HG02763 (cell line): ENCODE measurements around the gene SCG5.

Experiments
- ATAC-seq: cut with Tn5 transposase; IDR thresholded peaks from one replicate; pipeline ENCODE4 v1.9.1; 2021; ENCODE audit warnings: mild to moderate bottlenecking, moderate library complexity; ENCODE audit not compliant: unreplicated experiment

SCG5 gene

DNA sequence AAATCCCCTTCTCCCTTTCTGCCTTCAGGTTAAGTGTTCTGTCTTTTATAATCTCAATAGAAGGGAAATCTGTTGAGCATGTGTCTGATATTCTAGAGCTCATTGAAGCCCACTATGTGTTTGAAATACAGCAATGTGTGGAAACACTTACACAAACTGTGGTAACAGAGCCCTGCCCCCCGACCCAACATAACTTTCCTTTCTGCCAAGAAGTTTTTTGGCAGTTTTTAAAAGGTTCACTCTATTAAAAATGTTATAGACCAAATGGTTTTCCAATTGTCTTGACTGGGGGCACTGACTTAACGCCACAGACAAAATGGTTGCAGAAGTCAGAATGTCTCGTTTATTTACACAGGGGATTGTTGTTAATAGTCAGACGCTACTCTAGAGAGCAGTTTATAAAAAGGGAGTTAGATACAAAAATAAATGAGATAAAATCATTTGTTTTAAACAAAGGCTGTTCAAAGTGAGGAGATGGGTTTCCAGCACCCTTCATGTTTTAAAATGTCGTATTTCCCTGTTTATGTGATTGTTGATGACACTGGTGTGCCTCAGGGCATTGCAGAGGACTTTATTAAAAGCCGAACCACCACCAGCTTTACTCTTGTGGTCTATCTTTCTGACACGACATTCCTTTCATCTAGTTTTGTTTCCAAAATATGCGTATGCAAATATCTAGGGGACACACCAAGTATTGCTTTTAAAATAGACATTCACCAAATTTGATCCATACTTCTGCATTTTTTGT is 49.6 kb downstream of the SCG5 start:
- no peak for ATAC-seq

DNA sequence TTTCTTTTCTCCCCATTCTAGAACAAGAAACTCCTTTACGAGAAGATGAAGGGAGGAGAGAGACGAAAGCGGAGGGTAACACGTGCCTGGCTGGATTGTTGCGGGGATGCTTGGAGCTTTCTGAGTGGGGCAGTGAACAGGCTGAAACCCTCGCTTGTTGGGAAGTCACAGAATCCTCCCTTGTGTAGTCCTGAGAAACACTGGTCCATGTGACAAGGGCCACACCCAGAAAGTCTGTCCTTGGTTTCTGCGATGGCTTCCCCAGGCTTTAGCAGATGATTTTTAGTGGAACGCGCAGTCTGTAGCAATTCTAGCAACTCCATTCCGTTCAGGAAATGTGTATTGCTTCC is 50.2 kb downstream of the SCG5 start:
- no peak for ATAC-seq

DNA sequence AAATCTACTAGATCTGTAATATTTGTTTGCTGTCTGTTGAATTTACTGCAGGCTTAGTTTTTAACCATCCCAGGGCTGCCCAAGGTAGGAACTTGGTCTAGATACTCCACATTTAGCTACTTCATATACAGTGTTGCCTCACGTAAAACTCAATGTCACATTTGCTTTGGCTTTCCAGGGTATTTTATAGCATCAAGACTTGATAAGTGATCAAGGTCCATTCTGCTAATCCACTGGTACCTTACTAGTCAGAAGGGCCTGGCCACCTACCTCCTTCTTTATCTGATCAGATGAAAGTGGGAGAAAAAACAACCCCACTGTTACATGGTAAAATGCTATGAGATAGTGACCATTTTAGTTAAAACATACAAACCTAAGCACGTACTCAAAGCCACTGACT is 50.8 kb downstream of the SCG5 start:
- no peak for ATAC-seq

DNA sequence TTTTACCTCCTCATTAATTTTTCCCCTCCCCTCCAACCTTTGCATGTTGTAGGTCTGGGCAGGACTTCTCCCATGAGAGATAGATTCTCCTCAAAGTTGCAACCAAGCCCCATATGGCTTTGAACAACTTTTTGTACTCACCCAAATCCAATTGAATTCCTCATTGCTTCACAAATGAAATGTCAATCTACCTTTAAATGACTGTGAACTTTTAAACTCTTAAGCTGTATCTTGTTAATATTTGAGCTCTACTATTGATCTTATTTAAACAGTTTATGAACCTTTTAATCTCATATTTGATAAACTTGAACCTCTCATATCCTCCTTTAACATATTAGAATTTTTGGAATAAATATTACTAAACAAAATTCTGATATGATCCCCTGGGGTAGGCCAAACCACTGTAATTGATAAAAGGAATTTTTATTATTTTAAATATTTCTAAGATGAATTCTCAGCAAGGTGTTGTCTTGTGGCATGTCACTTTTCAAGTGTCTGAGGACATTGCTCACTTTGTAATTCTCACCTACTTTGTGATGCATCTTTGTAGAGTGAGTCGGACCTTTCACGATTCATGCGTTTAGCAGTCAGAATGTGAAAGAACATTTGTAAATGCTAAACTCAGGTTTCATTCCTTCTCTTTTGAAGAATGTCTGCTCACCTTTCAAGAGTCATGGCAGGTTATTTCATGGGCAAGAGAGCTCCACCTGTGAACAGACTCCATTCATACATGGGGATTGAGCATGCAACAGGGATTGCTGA is 52.9 kb downstream of the SCG5 start:
- no peak for ATAC-seq

DNA sequence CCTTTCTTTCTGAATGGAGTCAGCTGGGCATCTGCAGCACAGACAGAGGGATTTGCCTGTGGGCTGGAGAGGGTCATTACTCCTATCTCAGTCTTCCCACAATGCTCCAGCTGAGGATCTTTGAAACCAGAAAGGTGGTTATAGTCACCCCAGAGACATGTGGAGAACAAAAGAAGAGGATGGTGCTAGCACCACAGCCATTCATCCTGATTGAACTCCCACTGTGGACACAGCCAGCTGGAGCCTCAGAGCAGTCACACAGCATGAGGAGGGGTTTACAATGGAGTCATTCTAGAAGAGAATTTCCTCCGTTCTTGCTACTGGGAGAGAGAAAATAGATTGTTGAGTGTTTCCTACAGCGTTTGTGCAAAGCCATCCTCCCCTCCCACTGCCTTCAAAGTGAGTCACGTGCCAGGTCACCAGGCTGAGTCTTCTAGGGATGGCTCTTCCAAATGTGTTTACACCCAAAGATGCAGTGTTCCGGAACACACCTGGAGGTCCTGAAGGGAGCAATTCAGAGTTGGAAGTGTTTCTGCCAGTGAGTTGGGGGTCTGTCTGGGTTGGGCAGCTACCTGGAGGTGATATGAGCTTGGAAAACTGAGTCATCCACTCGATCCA is 57.4 kb downstream of the SCG5 start:
- ATAC-seq, result no peak

DNA sequence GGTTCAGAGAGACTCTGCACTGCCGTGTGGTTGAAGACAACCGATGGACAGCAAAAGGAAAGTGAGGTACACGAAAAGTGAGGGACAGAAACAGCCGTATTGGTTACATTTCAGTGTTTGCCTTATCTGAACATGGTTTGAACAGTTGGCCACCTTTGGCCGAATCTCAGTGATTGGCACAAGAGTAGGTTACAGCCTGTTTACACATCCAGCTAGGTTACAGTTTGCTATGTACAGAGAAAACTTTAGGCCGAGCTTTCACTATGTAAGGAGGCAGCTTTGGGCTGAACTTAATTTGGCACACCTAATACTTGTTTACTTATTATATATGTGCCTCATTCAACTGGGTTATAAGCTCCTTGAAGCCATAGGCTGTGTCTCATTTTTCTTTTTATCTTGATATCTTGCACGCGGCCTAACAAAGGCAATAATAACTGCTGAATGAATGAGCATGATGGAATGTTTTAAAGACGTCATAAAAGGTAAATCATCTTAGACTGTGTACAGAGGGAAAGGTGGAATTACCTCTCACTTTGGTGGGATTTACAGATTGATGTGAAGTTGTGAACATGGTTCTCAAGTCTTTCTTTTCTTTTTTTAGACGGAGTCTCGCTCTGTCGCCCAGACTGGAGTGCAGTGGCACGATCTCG is 59.1 kb downstream of the SCG5 start:
- ATAC-seq, result no peak

DNA sequence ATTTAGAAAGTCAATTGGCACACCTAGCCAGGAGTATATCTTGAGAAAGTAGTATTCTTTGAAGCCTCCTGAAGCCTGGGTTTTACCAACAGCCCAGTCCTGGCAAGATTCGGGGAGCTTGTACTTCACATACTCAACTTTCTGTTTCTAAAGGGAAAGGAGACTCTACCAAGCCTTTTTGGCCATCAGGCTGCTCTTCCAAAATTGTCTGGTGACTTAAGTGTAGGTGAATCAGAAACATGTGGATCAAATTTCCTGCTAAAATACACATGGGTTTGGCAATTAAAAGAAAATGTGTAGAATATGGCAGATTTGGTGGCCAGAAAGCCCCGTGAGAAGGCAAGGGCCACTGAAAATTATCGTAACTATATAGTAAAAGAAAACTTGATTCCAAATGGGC is 60.4 kb downstream of the SCG5 start:
- no peak for ATAC-seq

DNA sequence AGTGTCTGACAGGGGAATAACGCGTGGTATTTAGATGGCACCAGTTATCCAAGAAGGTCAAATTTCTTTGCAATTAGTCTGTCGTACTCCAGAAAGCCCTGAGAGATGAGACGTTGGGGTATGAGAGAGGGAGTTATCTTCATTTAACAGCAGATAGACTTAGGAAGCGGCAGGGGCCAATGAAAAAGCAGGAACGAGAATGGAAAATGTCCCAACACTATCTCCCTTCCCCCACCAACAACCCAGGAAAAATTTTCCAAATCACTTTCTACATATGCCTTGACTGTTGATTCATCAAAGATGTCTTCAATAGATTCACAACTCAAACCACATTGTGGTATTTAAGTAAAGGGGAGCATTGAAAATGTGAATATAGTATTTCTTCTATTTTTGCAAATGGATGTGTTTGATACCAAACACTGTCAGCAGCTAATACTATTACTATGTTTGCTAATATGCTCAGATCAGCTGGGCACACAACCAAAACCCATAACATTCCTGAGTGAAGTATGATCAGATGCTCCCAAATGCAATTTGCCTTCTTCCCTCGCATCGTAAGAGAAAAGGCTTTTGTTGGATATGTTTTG is 63.0 kb downstream of the SCG5 start:
- no peak for ATAC-seq

DNA sequence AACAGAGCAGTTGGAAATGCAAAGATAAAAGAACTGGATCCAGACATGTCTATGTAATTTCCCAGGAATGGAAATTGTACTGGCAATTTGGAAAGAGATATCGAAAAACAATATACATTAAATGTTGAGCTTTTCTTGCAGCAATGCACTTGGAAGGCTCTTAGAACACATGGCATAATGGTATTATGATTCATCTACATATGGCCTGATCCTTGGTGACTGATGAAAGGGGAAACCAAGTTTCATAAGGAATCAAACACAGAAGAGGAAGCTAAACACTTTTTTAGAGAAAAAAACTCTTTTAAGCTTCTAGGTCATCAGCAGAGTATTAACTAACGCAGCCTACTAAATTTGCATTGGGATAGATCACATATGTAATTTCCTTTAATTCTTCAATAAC is 63.9 kb downstream of the SCG5 start:
- no peak for ATAC-seq

DNA sequence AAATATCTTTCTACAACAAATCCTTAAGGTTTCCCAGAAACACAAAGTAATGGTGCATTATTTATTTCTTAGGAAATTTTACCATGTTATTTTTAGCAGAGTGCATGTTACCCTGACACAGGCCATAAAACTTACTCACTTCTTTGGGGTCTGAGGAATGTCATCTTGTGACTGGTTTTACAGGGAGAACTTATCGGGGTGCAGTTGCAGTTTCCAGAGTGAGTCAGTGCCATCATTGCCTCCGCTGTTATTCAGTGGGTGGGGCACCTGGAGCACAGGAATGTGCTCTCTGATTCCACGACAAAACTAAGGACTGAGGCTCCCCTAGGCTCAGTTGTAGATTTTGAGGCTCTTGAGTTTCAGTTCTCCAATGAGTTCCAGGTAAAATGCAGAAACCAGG is 65.2 kb downstream of the SCG5 start:
- no peak for ATAC-seq

DNA sequence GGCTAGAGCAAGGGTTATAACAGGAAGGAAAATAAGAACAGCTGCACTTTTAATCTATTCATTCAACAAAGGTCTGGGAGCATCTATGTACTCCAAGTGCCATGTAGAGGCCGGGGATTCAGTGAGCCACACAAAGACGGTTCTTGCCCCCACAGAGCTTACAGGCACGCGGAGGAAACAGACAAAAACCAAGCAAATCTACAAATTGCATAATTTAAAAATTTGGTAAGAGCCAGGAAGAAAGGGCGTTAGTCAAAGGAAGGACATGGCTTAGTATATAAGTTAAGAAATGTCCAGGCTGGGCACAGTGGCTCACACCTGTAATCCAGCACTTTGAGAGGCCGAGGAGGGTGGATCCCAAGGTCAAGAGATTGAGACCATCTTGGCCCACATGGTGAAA is 65.9 kb downstream of the SCG5 start:
- no peak for ATAC-seq

DNA sequence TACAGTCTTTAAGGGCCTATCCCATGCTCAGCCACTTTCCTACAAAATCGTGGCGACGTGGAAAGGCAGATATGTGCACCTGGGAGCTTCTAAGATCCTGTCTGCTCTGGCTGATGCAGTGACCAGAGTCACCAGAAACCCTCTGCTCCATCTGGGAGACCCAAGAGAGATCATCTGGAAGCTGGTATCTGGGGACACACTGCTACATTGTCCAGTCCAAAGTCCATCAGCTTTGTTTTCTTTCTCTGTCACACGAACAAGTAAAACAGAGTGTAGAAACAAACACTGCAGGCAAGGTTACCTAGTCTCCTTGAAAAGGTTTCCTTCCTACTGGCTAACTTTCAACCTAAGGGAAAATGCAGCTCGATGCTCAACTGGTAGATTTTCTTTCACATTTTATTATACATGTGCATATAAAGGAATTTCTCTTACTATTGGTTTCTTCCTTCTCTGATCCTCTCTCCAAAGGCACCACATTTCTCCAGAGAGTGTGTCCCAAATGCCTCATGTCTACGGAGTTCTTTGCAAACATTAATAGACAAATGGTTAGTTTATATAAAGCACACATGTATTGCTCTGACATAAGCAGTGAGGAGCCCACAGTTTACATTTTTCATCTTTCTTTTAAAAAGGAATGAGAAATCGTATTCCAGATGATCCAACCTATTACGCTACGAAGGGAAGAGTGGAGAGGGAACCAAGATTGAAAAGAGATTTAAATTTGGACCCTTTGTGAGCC is 68.0 kb downstream of the SCG5 start:
- ATAC-seq, result no peak

DNA sequence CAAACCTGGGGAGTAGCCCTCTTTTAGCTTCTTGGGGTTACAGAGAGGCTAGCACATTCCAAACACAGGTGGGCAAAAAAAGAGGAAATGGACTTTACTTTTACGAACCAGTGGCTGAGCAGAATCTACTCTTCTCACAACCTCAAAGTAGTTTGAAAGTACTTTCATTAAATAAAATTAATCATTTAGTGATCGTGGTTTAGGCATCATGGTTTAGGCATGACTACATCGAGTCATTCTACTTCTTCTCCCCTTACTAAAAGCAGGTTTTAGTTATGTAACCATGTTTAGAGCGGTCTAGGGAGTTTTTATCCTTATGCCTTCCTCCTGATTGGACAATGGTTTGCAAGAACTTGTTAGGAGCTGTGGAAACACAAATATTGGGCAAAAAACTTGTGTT is 73.8 kb downstream of the SCG5 start:
- ATAC-seq, result no peak

DNA sequence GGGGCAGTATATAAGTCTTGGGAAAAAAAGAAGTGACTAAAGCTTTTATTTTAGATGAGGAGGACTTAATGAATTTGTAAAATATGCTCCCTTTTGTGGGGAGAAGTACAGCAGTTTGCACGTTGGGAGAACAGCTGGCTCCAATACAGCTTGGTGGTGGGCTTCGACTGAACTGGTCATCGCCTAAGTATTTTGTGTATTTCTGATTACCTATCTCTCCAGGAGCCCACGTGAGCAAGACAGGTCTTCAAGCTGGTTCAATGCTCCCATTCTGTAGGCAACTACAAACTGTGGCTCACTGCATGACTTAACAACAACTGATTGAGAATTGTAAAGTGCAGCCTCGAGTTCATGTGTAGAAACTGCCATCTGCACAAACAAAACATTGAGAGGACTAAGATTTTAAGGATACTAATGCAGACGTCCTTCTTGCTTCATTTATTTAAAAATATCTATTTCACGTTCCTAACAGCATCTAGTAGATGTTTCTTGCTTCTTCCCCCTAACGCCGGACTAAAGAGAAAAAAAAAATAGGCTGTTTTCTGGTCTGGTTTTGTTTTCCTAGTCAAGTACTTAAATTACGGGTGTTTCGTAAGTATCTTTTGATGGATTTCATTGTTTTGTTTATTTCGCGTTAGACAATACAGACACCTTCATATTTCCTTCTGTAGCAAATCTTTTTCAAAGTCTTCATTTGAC is 74.9 kb downstream of the SCG5 start:
- no peak for ATAC-seq

DNA sequence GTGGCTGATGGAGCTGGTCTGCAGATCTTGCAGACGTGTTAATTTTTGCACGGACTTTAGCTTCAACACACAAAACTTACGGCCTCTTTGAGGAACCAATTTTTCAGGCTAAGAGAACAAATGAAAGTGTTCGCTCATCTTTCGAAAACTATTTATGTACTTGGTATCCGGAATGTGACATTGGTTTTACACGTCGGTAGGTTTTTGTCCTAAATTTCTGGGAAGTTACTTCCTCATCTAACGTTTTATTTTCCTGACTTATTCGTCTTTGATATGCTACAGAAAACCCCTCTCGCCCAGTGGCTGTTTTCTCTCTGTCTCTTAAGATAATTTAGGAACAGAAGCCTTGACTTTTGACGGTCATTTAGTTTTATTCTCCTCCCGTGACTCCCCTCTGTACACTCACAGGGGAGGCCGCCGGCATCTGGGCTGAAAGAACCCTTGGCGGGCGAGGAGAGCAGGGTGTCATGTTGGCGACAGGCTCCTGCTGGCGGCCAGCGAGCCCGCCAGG is 75.5 kb downstream of the SCG5 start:
- no peak for ATAC-seq

DNA sequence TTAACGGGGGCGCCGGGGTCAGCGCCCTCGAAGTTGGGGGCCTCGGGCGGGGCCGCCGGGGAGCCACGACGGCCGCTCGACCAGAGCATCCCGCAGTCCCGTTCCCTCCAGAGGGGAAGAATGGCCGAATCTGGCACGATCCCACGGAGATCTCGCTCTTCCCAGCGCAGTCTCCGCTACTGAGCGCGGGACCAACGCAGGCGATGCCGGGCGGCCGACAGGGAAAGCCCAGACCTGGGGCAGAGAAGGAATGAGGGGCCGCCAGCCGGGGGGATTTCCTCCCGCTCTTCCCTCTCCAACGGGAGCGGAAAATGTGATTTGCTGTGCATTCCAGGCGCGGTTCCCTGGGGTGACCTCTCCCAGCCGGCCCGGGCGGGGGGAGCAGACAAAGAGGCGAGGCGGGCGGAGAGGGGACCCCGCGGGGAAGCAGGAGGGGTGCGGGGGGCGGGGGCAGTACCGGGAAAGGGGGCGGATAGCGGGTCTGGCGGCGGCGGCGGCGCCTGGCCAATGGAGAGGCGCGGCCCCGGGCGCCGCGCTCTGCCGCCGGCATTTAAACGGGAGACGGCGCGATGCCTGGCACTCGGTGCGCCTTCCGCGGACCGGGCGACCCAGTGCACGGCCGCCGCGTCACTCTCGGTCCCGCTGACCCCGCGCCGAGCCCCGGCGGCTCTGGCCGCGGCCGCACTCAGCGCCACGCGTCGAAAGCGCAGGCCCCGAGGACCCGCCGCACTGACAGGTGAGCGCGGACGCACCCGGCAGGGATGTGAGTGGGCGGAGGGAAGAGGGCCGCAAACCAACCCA is 76.1 kb downstream of the SCG5 start, which contains the start of gene GREM1:
TSS of gene GREM1 (plus strand) at position 579 of the 801 bp plus-strand sequence. CDS start 12,687 bp downstream, outside the sequence.
- no peak for ATAC-seq

DNA sequence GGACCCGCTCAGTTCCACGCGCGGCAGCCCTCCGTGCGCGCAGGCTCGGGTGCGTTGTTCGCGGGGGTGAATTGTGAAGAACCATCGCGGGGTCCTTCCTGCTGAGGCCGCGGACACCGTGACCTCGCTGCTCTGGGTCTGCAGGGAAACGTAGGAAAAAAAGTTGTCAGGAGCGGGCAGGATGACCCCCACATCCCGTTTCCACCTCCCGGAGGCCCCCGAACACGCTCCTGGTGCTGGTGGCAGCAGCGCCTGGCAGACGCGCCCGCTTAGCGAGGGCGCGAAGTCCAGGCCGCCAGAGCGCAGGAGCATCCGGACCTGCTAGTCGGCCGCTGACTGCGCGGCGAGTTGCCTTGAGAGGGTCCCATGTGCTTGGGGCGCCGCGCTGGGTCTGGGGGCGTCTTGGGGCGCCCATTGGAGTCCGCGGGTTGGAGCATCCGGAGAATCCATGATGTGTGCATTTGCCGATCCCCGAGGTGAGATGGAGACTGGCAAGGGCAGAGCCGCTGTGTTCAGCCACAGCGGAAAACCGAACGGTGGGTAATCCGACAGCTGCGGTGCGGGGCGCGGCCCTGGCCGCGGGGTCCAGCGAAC is 76.8 kb downstream of the SCG5 start:
- ATAC-seq, result no peak
